Natural killer cell (primary cell): Measurements from ENCODE around the gene ELMO1. TPM values are rescaled to one million over a fixed set of nuclear protein-coding genes. Genes with fewer than 3 reads are reported as not detected.

ENCODE experiments used
- ATAC-seq, 3 donors: fragments of 150-1000 bp in 2 of 3; fragments of 200-7000 bp in 1 of 3; cut with Tn5 transposase; 1 replicate in 1 of 3; 2 replicates in 2 of 3; pipeline ENCODE4 v1.10.0; 2021; ENCODE audit warnings: mild to moderate bottlenecking in 2 of 3, moderate library complexity in 2 of 3
- DNase-seq, 2 donors: peaks; one replicate each; pipeline versions ENCODE4 v3.0.0 to v3.0.0-alpha.2; 2013 to 2021; ENCODE audit warnings: mixed read lengths in 1 of 2
- H3K27ac ChIP-seq: one replicate; pipeline ENCODE4 v1.5.1; 2013; ENCODE audit warnings: mild to moderate bottlenecking, low read length
- H3K27me3 ChIP-seq: one replicate; pipeline ENCODE4 v1.6.1; 2013; ENCODE audit warnings: low read length; ENCODE audit not compliant: control insufficient read depth, insufficient read depth
- H3K36me3 ChIP-seq: one replicate; pipeline ENCODE4 v1.6.1; 2013; ENCODE audit warnings: low read length; ENCODE audit not compliant: control insufficient read depth, insufficient read depth
- H3K4me1 ChIP-seq: one replicate; pipeline ENCODE4 v1.6.1; 2013; ENCODE audit warnings: low read length; ENCODE audit not compliant: control insufficient read depth, insufficient read depth
- H3K4me3 ChIP-seq: one replicate; pipeline ENCODE4 v1.5.1; 2013; ENCODE audit warnings: low read length
- H3K9me3 ChIP-seq: one replicate; pipeline ENCODE4 v1.6.1; 2013; ENCODE audit warnings: low read length; ENCODE audit not compliant: control insufficient read depth, insufficient read depth
- H3K27ac Mint-ChIP-seq, 2 donors: one replicate each; pipeline ENCODE4 v1.8.0; 2022; ENCODE audit warnings: mild to moderate bottlenecking in 2 of 2, mixed read lengths in 2 of 2, moderate library complexity in 1 of 2
- H3K27me3 Mint-ChIP-seq, 2 donors: one replicate each; pipeline ENCODE4 v1.8.0; 2022; ENCODE audit warnings: low read depth in 2 of 2, mixed read lengths in 2 of 2
- H3K36me3 Mint-ChIP-seq: one replicate; pipeline ENCODE4 v1.8.0; 2022; ENCODE audit warnings: mixed read lengths
- H3K4me1 Mint-ChIP-seq, 2 donors: one replicate each; pipeline ENCODE4 v1.8.0; 2022; ENCODE audit warnings: mixed read lengths in 2 of 2
- H3K4me3 Mint-ChIP-seq: one replicate; pipeline ENCODE4 v1.8.0; 2022; ENCODE audit warnings: mild to moderate bottlenecking, moderate library complexity, mixed read lengths
- H3K9me3 Mint-ChIP-seq, 2 donors: one replicate each; pipeline ENCODE4 v1.8.0; 2022; ENCODE audit warnings: mixed read lengths in 2 of 2
- WGBS: methylation state at CpG from one replicate; pipeline ENCODE4 v1.1.7; 2013; ENCODE audit warnings: missing lambda C conversion rate; ENCODE audit not compliant: insufficient coverage; 5-methylcytosine and 5-hydroxymethylcytosine counted together
- intact Hi-C: fragments of 100-400 bp; cut with micrococcal nuclease; formaldehyde crosslinking; loops from one replicate; pipeline ENCODE4 v1.14.2; 2022
- total RNA-seq, 4 donors: library from RNA; stranded (reverse); fragments of 120-200 nt in 1 of 4; gene quantifications; one replicate each; pipeline versions ENCODE4 v1.2.3 to v1.2.4, GENCODE V29; 2013 to 2022
- TF ChIP-seq, protein P1 (sequence below): fragments of 200-600 bp; IDR thresholded peaks from one replicate; pipeline ENCODE4 v1.8.0; 2022; ENCODE audit warnings: antibody characterized with exemption

ELMO1 gene
- total RNA-seq, 3 donors from 2014 or later (not counting 1 experiment from before 2014, with no cell fraction given), result 127 to 147 (median 130) TPM

DNA sequence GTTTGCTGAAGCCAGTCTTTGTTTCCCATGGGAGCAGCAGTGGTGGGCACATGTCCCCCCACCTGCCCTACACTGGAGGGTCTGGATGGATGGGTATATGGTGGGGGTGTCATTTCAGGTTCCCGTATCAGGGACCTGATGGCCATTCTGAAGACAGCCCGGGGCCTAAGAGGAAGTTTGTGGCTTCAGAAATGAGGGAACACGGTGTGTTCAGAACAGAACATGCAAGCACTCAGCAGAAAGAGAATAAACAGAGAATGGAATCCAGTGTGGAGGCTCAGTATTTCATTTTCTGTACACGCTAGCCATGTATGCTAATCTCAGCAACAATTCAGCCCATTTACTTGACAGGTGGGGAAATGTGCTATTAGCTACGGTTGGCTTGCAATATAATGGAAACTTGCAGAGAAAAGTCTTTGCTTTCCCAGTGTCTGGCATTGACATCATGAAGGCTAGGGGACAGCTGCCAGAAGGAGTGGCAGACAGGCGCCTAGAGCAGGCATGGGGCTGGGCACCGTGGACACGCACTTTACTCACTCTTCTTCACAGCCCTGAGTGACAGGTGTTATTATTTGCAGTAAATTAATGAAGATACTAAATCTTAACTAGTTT, 98.6 kb downstream of the ELMO1 start:
- TF ChIP-seq, protein P1, sequence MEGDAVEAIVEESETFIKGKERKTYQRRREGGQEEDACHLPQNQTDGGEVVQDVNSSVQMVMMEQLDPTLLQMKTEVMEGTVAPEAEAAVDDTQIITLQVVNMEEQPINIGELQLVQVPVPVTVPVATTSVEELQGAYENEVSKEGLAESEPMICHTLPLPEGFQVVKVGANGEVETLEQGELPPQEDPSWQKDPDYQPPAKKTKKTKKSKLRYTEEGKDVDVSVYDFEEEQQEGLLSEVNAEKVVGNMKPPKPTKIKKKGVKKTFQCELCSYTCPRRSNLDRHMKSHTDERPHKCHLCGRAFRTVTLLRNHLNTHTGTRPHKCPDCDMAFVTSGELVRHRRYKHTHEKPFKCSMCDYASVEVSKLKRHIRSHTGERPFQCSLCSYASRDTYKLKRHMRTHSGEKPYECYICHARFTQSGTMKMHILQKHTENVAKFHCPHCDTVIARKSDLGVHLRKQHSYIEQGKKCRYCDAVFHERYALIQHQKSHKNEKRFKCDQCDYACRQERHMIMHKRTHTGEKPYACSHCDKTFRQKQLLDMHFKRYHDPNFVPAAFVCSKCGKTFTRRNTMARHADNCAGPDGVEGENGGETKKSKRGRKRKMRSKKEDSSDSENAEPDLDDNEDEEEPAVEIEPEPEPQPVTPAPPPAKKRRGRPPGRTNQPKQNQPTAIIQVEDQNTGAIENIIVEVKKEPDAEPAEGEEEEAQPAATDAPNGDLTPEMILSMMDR, result no peak
- H3K27ac ChIP-seq, result no peak overlapping the region
- Mint-ChIP-seq H3K4me3 (no peak overlapping the region), H3K4me1 (peaks cover 40 to 52% of the 10 kb centered on the region in 2 donors), H3K9me3 (no peaks in the 10 kb centered on the region), H3K27ac (no peak overlapping the region), H3K27me3 (peaks cover 3 to 16% of the 10 kb centered on the region in 2 donors), H3K36me3 (no peaks in the 10 kb centered on the region)
- intact Hi-C loops, result loop anchor here (5.0 to 10.0 kb wide), 3 partner anchors 97 to 145 kb away; partner anchors contain the start of gene ELMO1
- no peaks in the 10 kb centered on the region for H3K27me3 ChIP-seq
- 39% methylated on average over 7 of the region's 8 CpGs for WGBS
- no peak for ATAC-seq
- no peak for DNase-seq
- peaks cover 30% of the 10 kb centered on the region for H3K4me1 ChIP-seq
- H3K4me3 ChIP-seq, result no peak overlapping the region
- no peaks in the 10 kb centered on the region for H3K9me3 ChIP-seq
- H3K36me3 ChIP-seq, result no peaks in the 10 kb centered on the region

DNA sequence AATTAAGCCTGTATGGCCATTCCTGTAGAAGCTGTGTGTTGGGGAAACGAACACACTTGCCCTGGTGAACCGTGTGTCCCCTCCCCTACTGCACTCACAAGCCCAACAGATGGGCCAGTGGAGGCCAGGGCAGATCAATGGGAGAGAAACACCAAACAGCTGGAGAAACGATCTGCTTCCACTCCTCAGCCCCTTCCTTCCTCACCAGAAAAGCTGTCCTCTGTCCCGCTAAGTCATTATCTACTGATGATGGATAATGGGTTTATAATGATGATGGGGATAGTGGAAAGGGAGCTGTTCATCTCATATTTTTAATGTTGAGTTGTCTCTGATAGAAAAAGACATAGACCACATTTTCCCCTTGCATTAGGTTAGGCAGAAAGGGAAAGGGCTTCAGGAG, 99.7 kb downstream of the ELMO1 start:
- DNase-seq, result no peak
- Mint-ChIP-seq H3K4me1 (peaks cover 34 to 47% of the 10 kb centered on the region in 2 donors), H3K27ac (no peak overlapping the region), H3K9me3 (no peaks in the 10 kb centered on the region), H3K36me3 (no peaks in the 10 kb centered on the region), H3K27me3 (peaks cover 2 to 5% of the 10 kb centered on the region in 2 donors), H3K4me3 (no peak overlapping the region)
- no peak overlapping the region for H3K27ac ChIP-seq
- no peak overlapping the region for H3K4me3 ChIP-seq
- intact Hi-C loops, result no loop called here
- no peak for ATAC-seq
- H3K4me1 ChIP-seq, result peaks cover 26% of the 10 kb centered on the region
- H3K27me3 ChIP-seq, result no peaks in the 10 kb centered on the region
- TF ChIP-seq, protein P1, result no peak
- 54% methylated on average over 2 of the region's 4 CpGs for WGBS
- H3K9me3 ChIP-seq, result no peaks in the 10 kb centered on the region
- H3K36me3 ChIP-seq, result no peaks in the 10 kb centered on the region

DNA sequence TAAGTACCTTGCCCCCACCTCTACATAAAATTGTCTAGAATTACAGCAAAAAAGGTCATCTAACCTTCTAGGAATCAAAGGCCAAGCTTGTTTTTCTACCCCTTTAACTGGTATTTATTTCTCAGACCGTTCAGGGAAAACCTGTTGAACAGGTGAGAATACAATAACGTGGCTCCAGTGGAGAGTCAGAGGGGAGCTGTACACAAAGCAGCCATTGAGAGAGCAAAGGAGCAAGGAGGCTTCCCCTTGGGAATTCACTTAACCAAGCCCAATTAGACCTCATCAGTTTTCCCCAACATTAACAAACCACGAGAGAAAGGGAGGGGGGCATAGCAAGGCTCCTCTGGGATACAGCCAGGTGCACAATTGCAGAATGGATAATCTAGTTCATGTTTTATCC, 101.9 kb downstream of the ELMO1 start:
- intact Hi-C loops, result no loop called here
- Histone ChIP-seq H3K9me3 (no peaks in the 10 kb centered on the region), H3K4me1 (peaks cover 29% of the 10 kb centered on the region), H3K27ac (no peak overlapping the region), H3K27me3 (no peaks in the 10 kb centered on the region), H3K4me3 (no peak overlapping the region), H3K36me3 (no peaks in the 10 kb centered on the region)
- Mint-ChIP-seq H3K4me3 (no peak overlapping the region), H3K27ac (no peak overlapping the region), H3K4me1 (peaks cover 27 to 46% of the 10 kb centered on the region in 2 donors), H3K36me3 (no peaks in the 10 kb centered on the region), H3K27me3 (no peaks in the 10 kb centered on the region), H3K9me3 (no peaks in the 10 kb centered on the region)
- ATAC-seq (no peak), DNase-seq (no peak)
- 80% methylated on average over 3 of the region's 3 CpGs for WGBS
- TF ChIP-seq, protein P1, result no peak
